Measurements from ENCODE around the gene OTC.

DNA sequence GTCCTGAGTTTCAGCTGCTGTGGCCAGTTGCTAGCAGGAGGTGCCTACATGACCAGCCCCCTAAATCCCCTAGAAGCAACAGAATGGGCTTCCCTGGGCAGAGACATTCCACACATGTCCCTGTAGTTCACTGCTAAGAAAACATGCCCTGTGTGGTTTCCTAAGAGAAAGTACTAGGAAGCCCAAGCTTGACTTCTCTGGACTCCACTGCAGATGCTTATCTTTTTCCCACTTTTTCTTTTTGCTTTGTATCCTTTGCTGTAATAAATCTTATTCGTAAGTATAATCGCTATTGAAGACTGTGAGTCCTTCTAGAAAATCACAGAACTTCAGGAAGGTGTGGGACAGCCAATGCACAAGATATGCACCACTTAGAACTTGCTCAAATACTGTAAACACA lies 40.7 kb upstream of the OTC start:
- TF ChIP-seq, protein P1, sequence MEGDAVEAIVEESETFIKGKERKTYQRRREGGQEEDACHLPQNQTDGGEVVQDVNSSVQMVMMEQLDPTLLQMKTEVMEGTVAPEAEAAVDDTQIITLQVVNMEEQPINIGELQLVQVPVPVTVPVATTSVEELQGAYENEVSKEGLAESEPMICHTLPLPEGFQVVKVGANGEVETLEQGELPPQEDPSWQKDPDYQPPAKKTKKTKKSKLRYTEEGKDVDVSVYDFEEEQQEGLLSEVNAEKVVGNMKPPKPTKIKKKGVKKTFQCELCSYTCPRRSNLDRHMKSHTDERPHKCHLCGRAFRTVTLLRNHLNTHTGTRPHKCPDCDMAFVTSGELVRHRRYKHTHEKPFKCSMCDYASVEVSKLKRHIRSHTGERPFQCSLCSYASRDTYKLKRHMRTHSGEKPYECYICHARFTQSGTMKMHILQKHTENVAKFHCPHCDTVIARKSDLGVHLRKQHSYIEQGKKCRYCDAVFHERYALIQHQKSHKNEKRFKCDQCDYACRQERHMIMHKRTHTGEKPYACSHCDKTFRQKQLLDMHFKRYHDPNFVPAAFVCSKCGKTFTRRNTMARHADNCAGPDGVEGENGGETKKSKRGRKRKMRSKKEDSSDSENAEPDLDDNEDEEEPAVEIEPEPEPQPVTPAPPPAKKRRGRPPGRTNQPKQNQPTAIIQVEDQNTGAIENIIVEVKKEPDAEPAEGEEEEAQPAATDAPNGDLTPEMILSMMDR (conservative IDR thresholded peaks at IDR 0.05; ENCODE audit: low read length): no peak
- TF ChIP-seq EZH2phosphoT487 (IDR thresholded peaks at IDR 0.05; ENCODE audit: borderline replicate concordance, low read depth, low read length): no peak

All from OCI-LY7 (cell line).